Measurements from ENCODE around the gene PIAS2.

The PIAS2 gene

DNA sequence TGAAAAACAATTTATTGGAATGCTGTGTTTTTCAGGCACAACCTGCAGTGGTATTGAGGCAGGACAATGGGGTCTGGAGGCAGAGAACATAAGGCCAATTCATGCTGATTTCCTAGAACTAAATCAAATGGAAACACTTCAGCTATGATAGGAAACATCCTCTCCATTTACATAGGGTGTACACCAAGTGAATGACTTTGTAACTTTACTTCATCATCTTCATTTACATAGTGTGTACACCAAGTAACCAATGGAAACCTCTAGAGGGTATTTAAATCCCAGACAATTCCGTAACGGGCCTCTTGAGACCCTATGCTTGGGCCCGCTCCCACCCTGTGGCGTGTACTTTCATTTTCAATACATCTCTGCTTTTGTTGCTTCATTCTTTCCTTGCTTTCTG is 128.2 kb downstream of the PIAS2 start:
- no peak overlapping the region for H3K4me3 ChIP-seq (ENCODE audit: low read depth, low read length)
- no peak for DNase-seq (ENCODE audit: low read depth)
- TF ChIP-seq CTCF (IDR thresholded peaks at IDR 0.05; ENCODE audit: low read depth, low read length, missing control alignments): no peak

- TF ChIP-seq CTCF (IDR thresholded peaks at IDR 0.05; ENCODE audit: low read depth, low read length, missing control alignments): no peak
- no peak for DNase-seq (ENCODE audit: low read depth)
- H3K4me3 ChIP-seq (ENCODE audit: low read depth, low read length): no peak overlapping the region
Measured at GRCh38 chr18:46787674-46788073, 129.6 kb downstream of the PIAS2 start.

DNA sequence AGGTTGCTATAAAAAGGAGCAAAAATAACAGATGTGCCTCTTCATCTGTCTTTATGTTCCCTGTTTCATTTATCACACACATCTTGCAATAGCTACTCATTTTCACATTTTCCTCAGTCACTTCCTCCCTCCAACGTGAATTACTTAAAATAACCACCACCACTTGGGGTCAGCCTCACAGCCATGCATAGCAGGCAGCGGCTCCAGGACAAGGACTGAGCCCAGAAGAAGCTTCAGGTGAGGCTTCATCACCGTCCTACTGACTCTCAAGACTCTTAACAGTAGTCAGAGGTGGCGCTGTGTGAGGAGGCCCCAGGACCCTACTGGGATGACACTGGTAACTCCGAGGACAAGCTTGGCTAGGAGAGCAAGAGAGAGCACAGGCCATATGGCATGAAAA is 144.9 kb downstream of the PIAS2 start:
- no peak for TF ChIP-seq CTCF (IDR thresholded peaks at IDR 0.05; ENCODE audit: low read depth, low read length, missing control alignments)
- DNase-seq (ENCODE audit: low read depth): no peak
- no peak overlapping the region for H3K4me3 ChIP-seq (ENCODE audit: low read depth, low read length)

DNA sequence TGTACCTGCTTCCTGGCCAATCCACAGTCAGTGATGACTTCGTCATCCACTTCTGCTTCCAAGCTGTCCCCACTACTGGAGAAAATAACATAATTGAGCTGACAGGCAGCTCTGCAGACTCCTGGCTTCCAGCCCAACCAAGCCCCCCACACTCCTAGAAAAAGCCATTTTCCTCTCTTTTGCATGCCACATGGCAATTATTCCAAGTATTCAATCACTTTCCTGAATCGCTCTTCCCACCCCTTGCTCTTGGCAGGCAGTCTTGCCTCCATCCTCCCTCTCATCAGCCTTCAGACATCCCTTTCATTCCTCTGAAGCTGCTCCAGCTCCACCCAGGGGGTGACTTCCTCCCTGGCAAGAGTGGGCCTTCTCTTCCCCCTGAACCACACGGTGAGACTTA is 146.2 kb downstream of the PIAS2 start:
- no peak overlapping the region for H3K4me3 ChIP-seq (ENCODE audit: low read depth, low read length)
- no peak for DNase-seq (ENCODE audit: low read depth)
- no peak for TF ChIP-seq CTCF (IDR thresholded peaks at IDR 0.05; ENCODE audit: low read depth, low read length, missing control alignments)

DNA sequence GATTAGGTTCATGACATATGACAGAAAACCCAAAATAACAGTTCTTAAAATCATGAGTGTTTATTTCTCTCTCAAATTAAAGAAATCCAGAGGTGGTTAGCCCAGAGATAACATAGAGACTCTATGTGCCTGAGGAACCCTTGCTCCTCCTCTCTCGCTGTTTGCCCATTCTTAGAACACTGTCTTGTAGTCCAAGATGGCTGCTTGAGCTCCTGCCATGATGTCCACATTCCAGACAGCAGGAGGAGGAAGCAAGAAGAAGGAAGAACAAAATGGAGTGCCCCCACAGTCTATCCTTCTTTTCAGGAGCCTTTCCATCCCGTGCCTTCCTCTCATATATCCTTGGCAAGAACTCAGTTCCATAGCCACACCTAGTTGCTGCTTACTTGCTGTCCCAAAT is 146.6 kb downstream of the PIAS2 start:
- DNase-seq (ENCODE audit: low read depth): no peak
- no peak overlapping the region for H3K4me3 ChIP-seq (ENCODE audit: low read depth, low read length)
- TF ChIP-seq CTCF (IDR thresholded peaks at IDR 0.05; ENCODE audit: low read depth, low read length, missing control alignments): no peak

GRCh38 chr18:46768166-46768921 is 149.0 kb downstream of the PIAS2 start:
- no peak for TF ChIP-seq CTCF (IDR thresholded peaks at IDR 0.05; ENCODE audit: low read depth, low read length, missing control alignments)
- DNase-seq (ENCODE audit: low read depth): no peak
- no peak overlapping the region for H3K4me3 ChIP-seq (ENCODE audit: low read depth, low read length)

GRCh38 chr18:46767217-46767616 is 150.1 kb downstream of the PIAS2 start:
- H3K4me3 ChIP-seq (ENCODE audit: low read depth, low read length): no peak overlapping the region
- no peak for TF ChIP-seq CTCF (IDR thresholded peaks at IDR 0.05; ENCODE audit: low read depth, low read length, missing control alignments)
- no peak for DNase-seq (ENCODE audit: low read depth)

All from GM12864 (cell line).